BLaER1 (cell line): ENCODE measurements around the gene TSTD1.

Experiments
- H3K27ac ChIP-seq: shearing (Covaris generic); formaldehyde crosslinking; 2 replicates; pipeline ENCODE4 v1.8.1; 2022
- H3K27me3 ChIP-seq: shearing (Covaris generic); formaldehyde crosslinking; 2 replicates; pipeline ENCODE4 v1.8.1; 2022
- H3K36me3 ChIP-seq: shearing (Covaris generic); formaldehyde crosslinking; 2 replicates; pipeline ENCODE4 v1.8.1; 2022
- H3K4me1 ChIP-seq: shearing (Covaris generic); formaldehyde crosslinking; 2 replicates; pipeline ENCODE4 v1.8.1; 2022
- H3K4me2 ChIP-seq: shearing (Covaris generic); formaldehyde crosslinking; 2 replicates; pipeline ENCODE4 v1.8.1; 2022
- H3K4me3 ChIP-seq: shearing (Covaris generic); formaldehyde crosslinking; 2 replicates; pipeline ENCODE4 v1.8.1; 2022
- H3K9ac ChIP-seq: shearing (Covaris generic); formaldehyde crosslinking; 2 replicates; pipeline ENCODE4 v1.8.1; 2022
- H3K9me3 ChIP-seq: shearing (Covaris generic); formaldehyde crosslinking; 2 replicates; pipeline ENCODE4 v1.8.1; 2022
- H4K20me1 ChIP-seq: shearing (Covaris generic); formaldehyde crosslinking; 2 replicates; pipeline ENCODE4 v1.8.1; 2022
- Cebpa-rat ChIP-seq: shearing (Covaris generic); IDR thresholded peaks from 2 replicates; pipeline ENCODE4 v1.8.1; 2022

Gene TSTD1

GRCh38 chr1:161079436-161080110 lies 40.8 kb upstream of the TSTD1 start:
- Histone ChIP-seq H3K4me2 (no peak overlapping the region), H3K9me3 (no peaks in the 10 kb centered on the region), H3K4me3 (no peak overlapping the region), H3K27me3 (no peaks in the 10 kb centered on the region), H4K20me1 (no peaks in the 10 kb centered on the region), H3K4me1 (no peaks in the 10 kb centered on the region), H3K36me3 (no peaks in the 10 kb centered on the region), H3K27ac (no peak overlapping the region), H3K9ac (no peak overlapping the region)
- no peak for TF ChIP-seq Cebpa-rat

- no peak overlapping the region for H3K4me2 ChIP-seq
- H3K4me3 ChIP-seq, result no peak overlapping the region
- no peaks in the 10 kb centered on the region for H3K27me3 ChIP-seq
- no peaks in the 10 kb centered on the region for H3K9me3 ChIP-seq
- H3K27ac ChIP-seq, result no peak overlapping the region
- H3K4me1 ChIP-seq, result no peaks in the 10 kb centered on the region
- no peaks in the 10 kb centered on the region for H3K36me3 ChIP-seq
- H3K9ac ChIP-seq, result no peak overlapping the region
- TF ChIP-seq Cebpa-rat, result no peak
- H4K20me1 ChIP-seq, result no peaks in the 10 kb centered on the region
Measured at GRCh38 chr1:161077426-161077825, 38.7 kb upstream of the TSTD1 start.

- Histone ChIP-seq H3K4me2 (no peak overlapping the region), H3K4me1 (peaks cover 8% of the 10 kb centered on the region), H3K9me3 (no peaks in the 10 kb centered on the region), H3K36me3 (no peaks in the 10 kb centered on the region), H3K9ac (no peak overlapping the region), H3K4me3 (no peak overlapping the region), H3K27me3 (no peaks in the 10 kb centered on the region), H3K27ac (no peak overlapping the region), H4K20me1 (no peaks in the 10 kb centered on the region)
- TF ChIP-seq Cebpa-rat, result no peak
Measured at GRCh38 chr1:161076410-161076809, 37.6 kb upstream of the TSTD1 start.

GRCh38 chr1:161074676-161075368 lies 36.1 kb upstream of the TSTD1 start:
- H3K27ac ChIP-seq, result no peak overlapping the region
- no peak overlapping the region for H3K4me3 ChIP-seq
- peaks cover 24% of the 10 kb centered on the region for H3K4me1 ChIP-seq
- no peak overlapping the region for H3K4me2 ChIP-seq
- no peak overlapping the region for H3K9ac ChIP-seq
- H3K27me3 ChIP-seq, result no peaks in the 10 kb centered on the region
- H4K20me1 ChIP-seq, result no peaks in the 10 kb centered on the region
- no peak for TF ChIP-seq Cebpa-rat
- no peaks in the 10 kb centered on the region for H3K9me3 ChIP-seq
- no peaks in the 10 kb centered on the region for H3K36me3 ChIP-seq

- H3K27ac ChIP-seq, result 0 out of 2 replicates have a peak overlapping the region, but pooled peaks have one; percentile 22
- H3K4me3 ChIP-seq, result no peak overlapping the region
- H3K9me3 ChIP-seq, result no peaks in the 10 kb centered on the region
- no peak overlapping the region for H3K4me2 ChIP-seq
- H3K36me3 ChIP-seq, result no peaks in the 10 kb centered on the region
- H3K9ac ChIP-seq, result no peak overlapping the region
- H4K20me1 ChIP-seq, result no peaks in the 10 kb centered on the region
- H3K27me3 ChIP-seq, result no peaks in the 10 kb centered on the region
- peaks cover 24% of the 10 kb centered on the region for H3K4me1 ChIP-seq
- no peak for TF ChIP-seq Cebpa-rat
Measured at GRCh38 chr1:161073474-161074121, 34.8 kb upstream of the TSTD1 start.

- Histone ChIP-seq H3K27ac (0 out of 2 replicates have a peak overlapping the region, but pooled peaks have one; percentile 22), H4K20me1 (peaks cover 2% of the 10 kb centered on the region; the same call in 1 of the 2 replicates), H3K4me3 (no peak overlapping the region), H3K4me1 (peaks cover 27% of the 10 kb centered on the region), H3K36me3 (no peaks in the 10 kb centered on the region), H3K4me2 (no peak overlapping the region), H3K9ac (no peak overlapping the region), H3K27me3 (no peaks in the 10 kb centered on the region), H3K9me3 (no peaks in the 10 kb centered on the region)
- TF ChIP-seq Cebpa-rat, result no peak
Measured at GRCh38 chr1:161072751-161073449, 34.1 kb upstream of the TSTD1 start.

GRCh38 chr1:161071886-161072371 lies 33.2 kb upstream of the TSTD1 start:
- H3K4me3 ChIP-seq, result no peak overlapping the region
- H3K27ac ChIP-seq, result no peak overlapping the region
- H3K4me2 ChIP-seq, result peak overlapping the region; percentile 100; the same call in 1 of the 2 replicates
- no peaks in the 10 kb centered on the region for H3K27me3 ChIP-seq
- peaks cover 12% of the 10 kb centered on the region; the same call in 1 of the 2 replicates for H4K20me1 ChIP-seq
- H3K4me1 ChIP-seq, result peaks cover 37% of the 10 kb centered on the region
- no peak overlapping the region for H3K9ac ChIP-seq
- H3K9me3 ChIP-seq, result no peaks in the 10 kb centered on the region
- TF ChIP-seq Cebpa-rat, result no peak
- H3K36me3 ChIP-seq, result peaks cover 3% of the 10 kb centered on the region

- no peak for TF ChIP-seq Cebpa-rat
- no peak overlapping the region for H3K9ac ChIP-seq
Measured at GRCh38 chr1:161070761-161071160, 32.0 kb upstream of the TSTD1 start.

GRCh38 chr1:161069731-161070270 lies 31.0 kb upstream of the TSTD1 start, which contains the start of gene ARHGAP30:
ARHGAP30 (minus strand) TSS chr1:161069891; CDS start chr1:161069624, 267 bp downstream.
- Histone ChIP-seq H3K4me3 (peak within 1 kb of the TSS; percentile 81), H3K9ac (peak within 1 kb of the TSS; percentile 92), H3K36me3 (peaks cover 14% of the 10 kb centered on the region), H3K27ac (peak within 1 kb of the TSS; percentile 96), H3K9me3 (no peaks in the 10 kb centered on the region), H3K4me2 (peak within 1 kb of the TSS; percentile 100), H3K4me1 (peaks cover 54% of the 10 kb centered on the region), H4K20me1 (peaks cover 27% of the 10 kb centered on the region; the same call in 1 of the 2 replicates), H3K27me3 (no peaks in the 10 kb centered on the region)
- TF ChIP-seq Cebpa-rat, result no peak

More at GRCh38 chr1:161070761-161071160, 32.0 kb upstream of the TSTD1 start:
- H3K4me3 ChIP-seq, result no peak overlapping the region
- H3K27ac ChIP-seq, result peak overlapping the region; percentile 96
- H3K36me3 ChIP-seq, result peaks cover 14% of the 10 kb centered on the region
- no peaks in the 10 kb centered on the region for H3K27me3 ChIP-seq
- H3K4me1 ChIP-seq, result peaks cover 48% of the 10 kb centered on the region
- H4K20me1 ChIP-seq, result peaks cover 20% of the 10 kb centered on the region; the same call in 1 of the 2 replicates
- H3K9me3 ChIP-seq, result no peaks in the 10 kb centered on the region
- H3K4me2 ChIP-seq, result peak overlapping the region; percentile 100
